ENCODE measurements around the gene FAM8A1.
"Not testable (repeated sequence)": the region's sequence is repeated elsewhere in the genome, so short reads cannot be mapped to it uniquely, and the experiment has no call there.

FAM8A1 gene, protein sequence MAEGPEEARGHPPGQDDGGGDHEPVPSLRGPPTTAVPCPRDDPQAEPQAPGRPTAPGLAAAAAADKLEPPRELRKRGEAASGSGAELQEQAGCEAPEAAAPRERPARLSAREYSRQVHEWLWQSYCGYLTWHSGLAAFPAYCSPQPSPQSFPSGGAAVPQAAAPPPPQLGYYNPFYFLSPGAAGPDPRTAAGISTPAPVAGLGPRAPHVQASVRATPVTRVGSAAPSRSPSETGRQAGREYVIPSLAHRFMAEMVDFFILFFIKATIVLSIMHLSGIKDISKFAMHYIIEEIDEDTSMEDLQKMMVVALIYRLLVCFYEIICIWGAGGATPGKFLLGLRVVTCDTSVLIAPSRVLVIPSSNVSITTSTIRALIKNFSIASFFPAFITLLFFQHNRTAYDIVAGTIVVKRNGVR

GRCh38 chr6:17599877-17600526 is at the start of gene FAM8A1:
TSS of gene FAM8A1 (plus strand) at chr6:17600302. CDS start at chr6:17600410, 108 bp downstream.
- DNase-seq (ENCODE audit: low spot score) = peak; percentile 91

GRCh38 chr6:17551383-17551958 is 48.6 kb upstream of the FAM8A1 start:
- DNase-seq (ENCODE audit: low spot score) = no peak

GRCh38 chr6:17552861-17553260 is 47.2 kb upstream of the FAM8A1 start:
- DNase-seq (ENCODE audit: low spot score) = no peak

DNA sequence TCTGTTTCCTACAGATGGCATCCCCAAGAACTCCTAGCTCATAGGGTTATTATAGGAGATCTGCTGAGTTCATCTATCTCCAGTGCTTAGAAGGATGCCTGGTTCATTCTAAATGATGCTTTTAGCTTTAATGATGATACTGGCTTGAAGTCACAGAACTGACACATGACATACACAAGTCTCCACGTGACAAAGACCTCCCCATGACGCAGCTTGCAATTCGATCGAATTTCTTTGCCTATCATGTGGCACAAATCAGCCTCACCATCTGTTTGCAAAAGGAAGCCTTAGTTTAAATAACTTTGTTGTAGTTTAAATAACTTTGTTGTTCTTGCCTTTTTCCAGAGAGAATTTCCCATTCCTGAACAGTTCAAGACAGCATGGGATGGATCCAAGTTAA is 44.1 kb upstream of the FAM8A1 start:
- DNase-seq (ENCODE audit: low spot score) = no peak

- DNase-seq (ENCODE audit: low spot score) = no peak
These were observed 37.5 kb upstream of the FAM8A1 start for GRCh38 chr6:17562636-17563035.

- no peak for DNase-seq (ENCODE audit: low spot score)
These were observed 34.7 kb upstream of the FAM8A1 start for GRCh38 chr6:17565399-17565798.

DNA sequence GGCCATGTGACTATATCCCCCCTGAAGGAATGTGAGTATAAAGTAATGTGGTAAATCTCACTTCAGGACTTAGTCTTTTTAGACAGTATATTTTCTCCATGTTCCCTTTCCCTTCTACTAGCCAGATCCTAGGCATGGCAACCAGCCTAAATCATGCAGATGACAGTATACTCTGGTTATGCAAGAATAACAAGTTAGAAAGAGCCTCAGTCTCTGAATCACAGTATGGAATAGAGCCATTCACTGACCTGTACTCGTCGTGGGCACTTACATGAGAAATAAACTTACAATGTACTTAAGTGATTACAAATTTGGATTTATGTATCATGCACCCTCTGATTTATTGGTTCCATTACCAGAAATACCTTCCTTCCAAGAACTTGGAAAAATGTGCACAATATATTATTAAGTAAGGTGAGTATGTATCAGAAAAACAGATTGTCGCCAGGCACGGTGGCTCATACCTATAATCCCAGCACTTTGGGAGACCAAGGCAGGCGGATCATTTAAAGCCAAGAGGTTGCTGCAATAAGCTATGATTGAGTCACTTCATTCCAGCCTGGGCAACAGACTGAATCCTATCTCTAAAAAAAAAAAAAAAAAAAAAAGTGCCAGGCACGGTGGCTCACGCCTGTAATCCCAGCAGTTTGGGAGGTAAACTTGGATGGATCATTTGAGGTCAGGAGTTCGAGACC is 25.1 kb upstream of the FAM8A1 start:
- no peak for DNase-seq (ENCODE audit: low spot score)

- DNase-seq (ENCODE audit: low spot score) = no peak
These were observed 23.0 kb upstream of the FAM8A1 start for GRCh38 chr6:17577059-17577458.

GRCh38 chr6:17580518-17581048 is 19.5 kb upstream of the FAM8A1 start:
- peak; percentile 33 for DNase-seq (ENCODE audit: low spot score)

GRCh38 chr6:17581282-17581681 is 18.8 kb upstream of the FAM8A1 start:
- not testable (repeated sequence) for DNase-seq (ENCODE audit: low spot score)

DNA sequence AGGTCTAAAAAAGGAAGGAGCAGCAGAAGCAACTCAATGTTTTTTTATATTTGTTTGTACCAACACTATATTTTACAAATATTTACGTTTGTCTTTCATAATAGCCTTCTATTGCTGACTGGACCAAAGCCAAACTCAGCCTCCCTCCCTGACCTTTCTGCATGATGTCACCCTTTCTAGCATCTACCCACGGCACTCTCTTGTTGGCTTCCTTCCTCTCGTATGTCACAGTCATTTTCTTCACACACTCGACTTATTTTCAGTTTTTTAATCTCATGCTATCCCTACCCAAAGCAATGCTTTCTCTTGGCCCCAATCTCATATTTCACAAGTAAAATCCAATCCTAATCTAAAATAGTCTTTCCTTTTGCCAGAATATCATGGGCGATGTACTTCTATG is 16.3 kb upstream of the FAM8A1 start:
- DNase-seq (ENCODE audit: low spot score) = no peak

- peak; percentile 66 for DNase-seq (ENCODE audit: low spot score)
These were observed 15.8 kb upstream of the FAM8A1 start for GRCh38 chr6:17584241-17584803.

DNA sequence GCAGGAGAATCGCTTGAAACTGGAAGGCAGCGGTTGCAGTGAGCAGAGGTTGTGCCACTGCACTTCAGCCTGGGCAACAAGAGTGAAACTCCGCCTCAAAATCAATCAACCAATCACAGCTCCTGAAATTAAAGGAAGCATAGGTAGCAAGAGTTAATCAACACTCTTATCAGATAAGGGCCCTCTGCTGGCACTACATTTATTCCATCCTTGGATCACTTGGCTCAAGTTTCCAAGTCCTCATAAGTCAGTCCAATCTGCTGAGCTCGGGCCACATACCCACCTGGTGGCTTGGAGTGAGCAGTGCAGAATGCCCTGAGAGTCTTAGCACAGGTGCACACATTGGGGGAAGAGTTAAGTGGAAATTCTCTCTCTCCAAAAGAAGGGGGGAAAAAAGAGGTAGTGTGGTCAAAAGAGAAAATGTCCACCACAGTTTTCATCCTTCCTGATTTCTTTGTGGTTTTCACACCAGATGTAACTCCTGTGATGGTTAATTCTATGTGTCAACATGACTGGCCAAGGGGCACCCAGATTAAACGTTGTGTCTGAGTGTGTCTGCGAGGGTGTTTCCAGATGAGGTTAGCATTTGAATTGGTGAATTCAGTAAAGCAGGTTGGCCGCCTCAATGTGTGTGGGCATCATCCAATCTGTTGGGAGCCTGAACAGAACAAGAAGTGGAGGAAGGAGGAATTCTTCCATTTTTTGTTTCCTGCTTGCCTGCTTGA is 14.2 kb upstream of the FAM8A1 start:
- DNase-seq (ENCODE audit: low spot score) = peak; percentile 57

DNA sequence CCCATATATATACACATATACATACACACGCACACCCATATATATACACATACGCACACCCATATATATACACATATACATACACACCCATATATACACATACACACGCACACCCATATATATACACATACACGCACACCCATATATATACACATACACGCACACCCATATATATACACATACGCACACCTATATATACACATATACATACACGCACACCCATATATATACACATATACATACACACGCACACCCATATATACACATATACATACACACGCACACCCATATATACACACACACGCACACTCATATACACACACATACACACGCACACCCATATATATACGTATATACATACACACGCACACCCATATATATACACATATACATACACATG is 13.5 kb upstream of the FAM8A1 start:
- not testable (repeated sequence) for DNase-seq (ENCODE audit: low spot score)

DNA sequence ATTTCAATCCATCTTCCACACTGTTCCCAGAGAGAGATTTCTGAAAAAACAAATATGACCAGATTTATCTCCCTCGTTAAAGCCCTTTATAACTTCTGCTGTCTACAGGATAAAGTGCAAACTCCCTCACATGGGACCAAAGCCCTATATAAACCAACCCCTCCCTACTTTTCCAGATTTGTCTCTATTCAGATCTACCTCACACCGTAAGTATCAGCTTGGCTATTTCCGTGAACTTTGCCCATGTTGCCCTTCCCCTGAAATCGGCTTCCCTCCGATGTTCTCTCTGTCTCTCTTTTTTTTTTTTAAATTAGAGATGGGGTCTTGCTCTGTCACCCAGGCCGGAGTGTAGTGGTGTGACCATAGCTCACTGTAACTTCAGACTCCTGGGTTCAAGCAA is 12.1 kb upstream of the FAM8A1 start:
- DNase-seq (ENCODE audit: low spot score) = no peak

DNA sequence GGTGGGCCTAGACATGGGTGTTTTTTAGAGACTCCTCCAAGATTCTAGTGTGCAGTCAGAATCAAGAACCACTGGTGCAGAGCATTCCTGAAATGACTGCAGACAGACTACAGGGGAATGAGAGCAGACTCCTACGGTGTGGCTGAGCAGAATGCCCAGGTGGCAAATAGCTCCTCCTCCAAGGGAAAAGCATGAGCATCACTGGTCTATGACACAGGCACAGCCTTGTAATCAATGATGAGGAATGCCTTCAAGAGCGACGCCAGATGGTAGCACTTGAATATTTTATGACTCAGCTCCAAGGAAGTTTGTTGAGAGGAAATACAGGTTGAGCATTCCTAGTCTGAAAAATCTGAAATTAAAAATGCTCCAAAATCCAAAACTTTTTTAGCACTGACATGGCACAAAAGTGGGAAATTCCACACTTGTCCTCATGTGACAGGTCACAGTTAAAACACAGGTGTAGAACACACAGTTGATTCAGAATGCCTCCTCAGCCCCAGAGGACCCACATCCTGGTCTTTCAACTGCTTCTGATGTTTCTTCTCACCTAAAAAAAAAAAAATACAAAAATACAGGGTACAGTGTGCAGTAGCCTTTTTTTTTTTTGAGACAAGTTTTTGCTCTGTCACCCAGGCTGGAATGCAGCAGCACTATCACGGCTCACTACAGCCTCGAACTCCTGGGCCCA is 10.6 kb upstream of the FAM8A1 start:
- DNase-seq (ENCODE audit: low spot score) = no peak

DNA sequence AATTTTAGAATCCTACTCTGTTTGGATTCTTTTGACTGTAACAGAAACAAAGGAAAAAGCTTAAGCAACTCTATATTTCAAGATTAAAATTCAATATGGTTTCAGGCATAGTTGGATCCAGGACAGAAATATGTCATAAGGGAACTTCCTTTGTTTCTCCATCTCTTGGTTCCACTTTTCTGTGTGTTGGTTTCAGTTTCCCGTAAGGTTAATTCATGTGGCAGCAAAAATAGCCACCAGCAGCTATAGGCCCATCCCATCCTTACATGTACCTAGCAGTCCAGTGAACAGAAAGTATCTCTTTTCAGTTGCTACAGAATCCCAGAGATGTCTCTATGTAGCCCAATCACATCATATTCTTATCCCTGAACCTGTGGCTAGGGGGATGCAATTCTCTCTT is 8.8 kb upstream of the FAM8A1 start:
- no peak for DNase-seq (ENCODE audit: low spot score)

DNA sequence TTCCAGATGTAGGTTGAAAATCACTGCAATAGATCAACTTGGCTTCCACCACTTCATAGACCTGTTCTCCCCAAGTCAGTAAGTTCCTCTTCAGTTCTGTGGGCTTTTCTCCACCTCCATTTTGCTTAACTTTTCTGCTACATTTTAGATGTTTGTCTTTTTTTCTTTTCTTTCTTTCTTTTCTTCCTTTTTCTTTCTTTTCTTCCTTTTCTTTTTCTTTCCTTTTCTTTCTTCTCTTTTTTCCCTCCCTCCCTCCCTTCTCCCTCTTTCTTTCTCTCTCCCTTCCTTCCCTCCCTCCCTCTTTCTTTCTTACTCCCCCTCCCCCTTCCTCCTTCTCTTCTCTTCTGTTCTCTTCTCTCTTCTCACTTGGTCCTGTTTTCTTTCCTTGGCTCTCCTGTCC is 6.9 kb upstream of the FAM8A1 start:
- no peak for DNase-seq (ENCODE audit: low spot score)

- no peak for DNase-seq (ENCODE audit: low spot score)
These were observed 4.0 kb upstream of the FAM8A1 start for GRCh38 chr6:17596085-17596484.

DNA sequence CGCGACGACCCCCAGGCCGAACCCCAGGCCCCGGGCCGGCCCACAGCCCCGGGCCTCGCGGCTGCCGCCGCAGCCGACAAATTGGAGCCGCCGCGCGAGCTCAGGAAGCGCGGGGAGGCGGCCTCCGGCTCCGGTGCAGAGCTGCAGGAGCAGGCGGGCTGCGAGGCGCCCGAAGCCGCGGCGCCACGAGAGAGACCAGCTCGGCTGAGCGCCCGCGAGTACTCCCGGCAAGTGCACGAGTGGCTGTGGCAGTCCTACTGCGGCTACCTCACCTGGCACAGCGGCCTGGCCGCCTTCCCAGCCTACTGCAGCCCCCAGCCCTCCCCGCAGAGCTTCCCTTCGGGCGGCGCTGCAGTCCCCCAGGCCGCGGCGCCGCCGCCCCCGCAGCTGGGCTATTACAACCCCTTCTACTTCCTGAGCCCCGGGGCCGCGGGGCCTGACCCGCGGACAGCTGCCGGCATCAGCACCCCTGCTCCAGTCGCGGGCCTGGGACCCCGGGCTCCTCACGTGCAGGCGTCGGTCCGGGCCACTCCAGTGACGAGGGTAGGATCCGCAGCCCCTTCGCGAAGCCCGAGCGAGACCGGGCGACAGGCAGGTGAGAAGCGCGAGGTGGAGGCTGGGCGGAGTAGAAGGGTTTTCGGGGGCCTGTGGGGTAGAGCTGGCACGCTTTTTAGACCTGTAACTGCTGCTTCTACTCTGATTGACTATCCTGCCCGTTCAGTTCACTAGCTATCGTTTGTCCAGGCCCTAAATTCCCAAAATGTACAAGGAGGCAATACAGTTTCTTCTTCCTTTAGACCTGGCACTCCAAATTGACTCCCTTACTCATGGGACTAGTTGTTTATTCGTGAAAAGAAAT is 654 bp downstream of the FAM8A1 start:
- no peak for DNase-seq (ENCODE audit: low spot score)

Measured in LoVo (cell line).